Kidney (tissue), 22 donors: Measurements from ENCODE around the gene MORC3. TPM values are rescaled to one million over a fixed set of nuclear protein-coding genes. Genes with fewer than 3 reads are reported as not detected.
"Not testable (repeated sequence)": the region's sequence is repeated elsewhere in the genome, so short reads cannot be mapped to it uniquely, and the experiment has no call there.

ENCODE experiments used
- DNase-seq, 5 donors: peaks; one replicate each; pipeline ENCODE4 v3.0.0-alpha.2; 2013 to 2020
- FAIRE-seq: peaks from 2 replicates; lab custom pipeline; 2012; peaks lifted over from hg19 to GRCh38; lab: Jason Lieb, UNC
- H3K27ac ChIP-seq, 2 donors: one replicate each; pipeline ENCODE4 v1.7.0; 2013; ENCODE audit warnings: low read depth in 2 of 2, low read length in 2 of 2, inconsistent platforms in 1 of 2
- H3K27me3 ChIP-seq: one replicate; pipeline ENCODE4 v1.7.1; 2013; ENCODE audit warnings: low read length, inconsistent platforms; ENCODE audit not compliant: control insufficient read depth, insufficient read depth
- H3K36me3 ChIP-seq, 3 donors: one replicate each; pipeline versions ENCODE4 v1.7.0 to v1.7.1; 2013; ENCODE audit warnings: low read length in 3 of 3, control low read depth in 1 of 3, inconsistent platforms in 1 of 3; ENCODE audit not compliant: insufficient read depth in 3 of 3, control insufficient read depth in 2 of 3
- H3K4me1 ChIP-seq, 3 donors: one replicate each; pipeline versions ENCODE4 v1.7.0 to v1.7.1; 2013; ENCODE audit warnings: low read length in 3 of 3, inconsistent platforms in 1 of 3, low read depth in 1 of 3; ENCODE audit not compliant: control insufficient read depth in 2 of 3, insufficient read depth in 2 of 3
- H3K4me3 ChIP-seq, 3 donors: one replicate each; pipeline versions ENCODE4 v1.7.0 to v1.8.1; 2013; ENCODE audit warnings: low read length in 3 of 3, control low read depth in 1 of 3, inconsistent platforms in 1 of 3
- H3K9ac ChIP-seq, 3 donors: one replicate each; pipeline versions ENCODE4 v1.7.0 to v1.7.1; 2013; ENCODE audit warnings: low read length in 3 of 3, control low read depth in 1 of 3, inconsistent platforms in 1 of 3
- H3K9me3 ChIP-seq, 3 donors: one replicate each; pipeline versions ENCODE4 v1.7.0 to v1.7.1; 2013; ENCODE audit warnings: low read length in 3 of 3, control low read depth in 1 of 3, inconsistent platforms in 1 of 3; ENCODE audit not compliant: control insufficient read depth in 2 of 3, insufficient read depth in 1 of 3
- CTCF ChIP-seq: IDR thresholded peaks from 3 replicates; pipeline ENCODE4 v1.5.1; 2012; ENCODE audit warnings: mild to moderate bottlenecking, moderate library complexity, borderline replicate concordance; ENCODE audit not compliant: insufficient read depth; ENCODE audit errors: extremely low read depth
- intact Hi-C: fragments of 100-400 bp; cut with DNase I; formaldehyde crosslinking; loops from one replicate; pipeline ENCODE4 v1.11.1; 2022
- long read RNA-seq, 10 donors: library from polyadenylated mRNA in 1 of 10; unstranded in 1 of 10; transcript quantifications; one replicate each; pipeline ENCODE4 v2.0.0 and lab custom pipeline, GENCODE V29; 2021 to 2026
- polyA plus RNA-seq: library from polyadenylated mRNA; stranded (reverse); fragments of 350-450 nt; fragmentation: Illumina TruSeq; extraction: RNeasy Lipid Tissue Mini Kit (QIAGEN cat#74804); gene quantifications from one replicate; pipeline ENCODE4 v1.2.3, GENCODE V29; 2014; ENCODE audit warnings: low read depth, low replicate concordance; ENCODE audit not compliant: insufficient read depth
- total RNA-seq: library from RNA; stranded (reverse); fragmentation: NEBNext Ultra II Directional; extraction: Animal tissue kit (Norgen Biotek cat#: 25700); gene quantifications from one replicate; pipeline ENCODE4 v1.2.1, GENCODE V29; 2021
- donor health status: control.
- donor health status: control.
- donor health status: control.
- donor health status: control.
- donor health status: control.
- donor health status: DM: yes; HTN: yes; CAD: no.
- donor health status: Normal renal cell carcinoma (clear cell type).

The MORC3 gene
- total RNA-seq (32.4 TPM), polyA plus RNA-seq (6.6 TPM)
- long read RNA-seq, donor 1, result 0 reads
- long read RNA-seq, donor 2, full-length matches to known transcripts, result 2 of 7 reads
- long read RNA-seq, donor 2, partial matches to known transcripts, result 5 of 7 reads
- long read RNA-seq, donor 2, other reads (novel, unspliced or antisense), result 0 of 7 reads
- long read RNA-seq, donor 3, full-length matches to known transcripts, result 3 of 40 reads
- long read RNA-seq, donor 3, partial matches to known transcripts, result 37 of 40 reads
- long read RNA-seq, donor 3, other reads (novel, unspliced or antisense), result 0 of 40 reads
- long read RNA-seq, donor 4, full-length matches to known transcripts, result 2 of 2 reads
- long read RNA-seq, donor 4, partial matches to known transcripts, result 0 of 2 reads
- long read RNA-seq, donor 4, other reads (novel, unspliced or antisense), result 0 of 2 reads
- long read RNA-seq, donor 5, result 0 reads
- long read RNA-seq, donor 6, partial matches to known transcripts, result 26 of 26 reads
- long read RNA-seq, donor 6, other reads (novel, unspliced or antisense), result 0 of 26 reads
- long read RNA-seq, donor 7, full-length matches to known transcripts, result 8 of 13 reads
- long read RNA-seq, donor 7, partial matches to known transcripts, result 2 of 13 reads
- long read RNA-seq, donor 7, other reads (novel, unspliced or antisense), result 3 of 13 reads
- long read RNA-seq, donor 8, full-length matches to known transcripts, result 1 of 1 reads
- long read RNA-seq, donor 8, partial matches to known transcripts, result 0 of 1 reads
- long read RNA-seq, donor 8, other reads (novel, unspliced or antisense), result 0 of 1 reads
- long read RNA-seq, donor 9, result 0 reads
- long read RNA-seq, donor 10, full-length matches to known transcripts, result 1 of 1 reads
- long read RNA-seq, donor 10, partial matches to known transcripts, result 0 of 1 reads
- long read RNA-seq, donor 10, other reads (novel, unspliced or antisense), result 0 of 1 reads

- Histone ChIP-seq H3K4me1 (peaks cover 0 to 5% (median 2%) of the 10 kb centered on the region in 3 donors), H3K27me3 (no peaks in the 10 kb centered on the region), H3K27ac (peak within 1 kb of the TSS; percentile 97), H3K36me3 (no peaks in the 10 kb centered on the region), H3K9ac (peak within 1 kb of the TSS; percentile 77 to 90 (median 83)), H3K4me3 (peak within 1 kb of the TSS; percentile 69 to 94 (median 88)), H3K9me3 (no peaks in the 10 kb centered on the region)
- TF ChIP-seq CTCF, result no peak
- intact Hi-C loops, result no loop called here
- FAIRE-seq (peak; percentile 85), DNase-seq (peak; percentile 99 to 100 (median 100))
Measured at GRCh38 chr21:36319767-36320420, at the start of gene MORC3. MORC3 (plus strand) TSS chr21:36320197; CDS start chr21:36320265, 68 bp downstream.

- FAIRE-seq, H3K4me1 ChIP-seq: not testable (repeated sequence)
Measured at GRCh38 chr21:36270786-36271695, 49.0 kb upstream of the MORC3 start.

GRCh38 chr21:36274128-36274527 lies 45.9 kb upstream of the MORC3 start:
- Histone ChIP-seq H3K4me3 (no peak overlapping the region), H3K9ac (no peak overlapping the region), H3K27ac (no peak overlapping the region), H3K4me1 (no peaks in the 10 kb centered on the region), H3K36me3 (peaks cover 0 to 7% (median 4%) of the 10 kb centered on the region in 3 donors), H3K27me3 (no peaks in the 10 kb centered on the region), H3K9me3 (no peaks in the 10 kb centered on the region)
- intact Hi-C loops, result no loop called here
- FAIRE-seq, result no peak
- DNase-seq, result no peak
- TF ChIP-seq CTCF, result no peak

More at GRCh38 chr21:36270786-36271695, 49.0 kb upstream of the MORC3 start:
- H3K9ac ChIP-seq, DNase-seq, H3K4me3 ChIP-seq, H3K27ac ChIP-seq, H3K27me3 ChIP-seq, H3K36me3 ChIP-seq, intact Hi-C loops, H3K9me3 ChIP-seq: not testable (repeated sequence)
